Caco-2 (cell line): ENCODE data around the gene PAFAH1B1. TPM values are rescaled to one million over a fixed set of nuclear protein-coding genes. Genes with fewer than 3 reads are reported as not detected.

ENCODE experiments used
- BruUV-seq: library from RNA; stranded (reverse); fragments of 400-500 nt; replicated peaks from 2 replicates; lab custom pipeline; 2021; lab: Mats Ljungman, UMichigan
- CTCF ChIA-PET: fragments of 300-600 bp; sonication (Branson Sonifier 250); formaldehyde crosslinking; loops from one replicate; lab custom pipeline; 2022; ENCODE audit warnings: antibody characterized with exemption; lab: Charles Lee
- POLR2A ChIA-PET: fragments of 300-600 bp; sonication (Branson Sonifier 250); formaldehyde crosslinking; loops from one replicate; lab custom pipeline; 2022; ENCODE audit warnings: antibody characterized with exemption; lab: Charles Lee
- DNase-seq, 2 experiments: peaks; one replicate each; pipeline versions ENCODE4 v3.0.0 to v3.0.0-alpha.2; 2020 to 2022
- H3K27me3 ChIP-seq: replicated peaks from 2 replicates; pipeline ENCODE4 v1.6.0; 2011; ENCODE audit warnings: low read length; ENCODE audit not compliant: control insufficient read depth, insufficient read depth
- H3K36me3 ChIP-seq: 2 replicates; pipeline ENCODE4 v1.5.1; 2011; ENCODE audit warnings: low read length; ENCODE audit not compliant: control insufficient read depth, insufficient read depth
- H3K4me1 ChIP-seq: fragments of 250-450 bp; sonication (Bioruptor Pico); 2 replicates; pipeline ENCODE4 v1.5.1; 2020; ENCODE audit warnings: mild to moderate bottlenecking
- H3K4me3 ChIP-seq: 2 replicates; pipeline ENCODE4 v1.5.1; 2011; ENCODE audit warnings: low read depth, mild to moderate bottlenecking, control low read depth, low read length
- H3K9me3 ChIP-seq: fragments of 250-450 bp; sonication (Bioruptor Pico); 2 replicates; pipeline ENCODE4 v1.5.1; 2020; ENCODE audit warnings: mild to moderate bottlenecking, moderate library complexity
- H3K27ac Mint-ChIP-seq: one replicate; pipeline ENCODE4 v1.8.0; 2022; ENCODE audit warnings: mixed read lengths; ENCODE audit not compliant: unreplicated experiment
- H3K27me3 Mint-ChIP-seq: one replicate; pipeline ENCODE4 v1.8.0; 2022; ENCODE audit warnings: mixed read lengths; ENCODE audit not compliant: insufficient read depth, unreplicated experiment
- H3K36me3 Mint-ChIP-seq: one replicate; pipeline ENCODE4 v1.8.0; 2022; ENCODE audit warnings: mild to moderate bottlenecking, mixed read lengths; ENCODE audit not compliant: insufficient read depth, unreplicated experiment
- H3K4me1 Mint-ChIP-seq: one replicate; pipeline ENCODE4 v1.8.0; 2022; ENCODE audit warnings: low read depth, mixed read lengths; ENCODE audit not compliant: unreplicated experiment
- H3K4me3 Mint-ChIP-seq: one replicate; pipeline ENCODE4 v1.8.0; 2022; ENCODE audit warnings: mild to moderate bottlenecking, moderate library complexity, mixed read lengths; ENCODE audit not compliant: unreplicated experiment
- H3K9me3 Mint-ChIP-seq: one replicate; pipeline ENCODE4 v1.8.0; 2022; ENCODE audit warnings: mixed read lengths; ENCODE audit not compliant: unreplicated experiment
- intact Hi-C: fragments of 100-400 bp; cut with micrococcal nuclease; formaldehyde crosslinking; loops from one replicate; pipeline ENCODE4 v1.10.0; 2022; ENCODE audit not compliant: unreplicated experiment
- microRNA-seq: library from miRNA; unstranded; fragments of <30 nt; microRNA quantifications from one replicate; pipeline ENCODE4 v1.2.0, GENCODE V29; 2022
- total RNA-seq: library from RNA; stranded (reverse); gene quantifications from 2 replicates; pipeline ENCODE4 v1.2.3, GENCODE V29; 2022
- TF ChIP-seq, protein P1 (sequence below), 2 experiments: fragments of 200-600 bp in 1 of 2; IDR thresholded peaks; 1 replicate in 1 of 2; 2 replicates in 1 of 2; pipeline versions ENCODE4 v1.5.1 to v1.8.0; 2011 to 2022; ENCODE audit warnings: antibody characterized with exemption in 1 of 2, control low read depth in 1 of 2, inconsistent platforms in 1 of 2, low read depth in 1 of 2, low read length in 1 of 2, mild to moderate bottlenecking in 1 of 2, moderate library complexity in 1 of 2; ENCODE audit not compliant: insufficient read depth in 1 of 2, severe bottlenecking in 1 of 2, unreplicated experiment in 1 of 2

The PAFAH1B1 gene
- total RNA-seq, 1 experiment from 2014 or later = 141 TPM

DNA sequence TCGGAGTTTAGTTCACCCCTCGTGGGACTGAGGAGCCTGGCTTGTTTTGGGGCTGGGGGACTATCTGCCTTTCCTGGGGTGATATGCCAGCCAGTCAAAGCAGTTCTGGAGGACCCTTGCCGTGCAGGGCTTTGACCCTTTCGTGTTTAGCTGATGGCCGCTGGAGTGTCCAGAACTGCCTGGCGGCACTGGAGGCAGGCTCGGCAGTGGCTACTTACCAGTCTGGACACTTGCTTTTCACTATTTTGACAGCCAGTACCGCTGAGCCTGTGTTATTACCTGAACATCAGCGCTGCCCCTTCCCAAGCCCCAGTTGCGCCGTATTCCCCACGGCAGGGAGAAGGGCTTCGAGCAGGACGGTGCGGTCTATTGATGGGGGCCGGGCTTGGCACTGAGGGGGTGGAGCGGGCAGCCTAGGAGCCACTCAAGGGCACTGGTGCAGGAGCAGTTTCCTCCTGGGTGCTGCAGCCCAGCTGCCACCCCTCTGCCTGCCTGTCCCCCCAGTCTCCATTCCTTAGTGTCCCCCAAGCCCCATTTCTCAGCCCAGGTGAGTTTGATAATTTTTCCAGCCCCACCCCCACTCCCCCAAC lies 137.4 kb downstream of the PAFAH1B1 start:
- Histone ChIP-seq H3K9me3 (no peaks in the 10 kb centered on the region), H3K27me3 (no peaks in the 10 kb centered on the region), H3K36me3 (no peaks in the 10 kb centered on the region), H3K4me1 (no peaks in the 10 kb centered on the region), H3K4me3 (no peak overlapping the region)
- CTCF ChIA-PET = no interaction called here
- no peaks in the 10 kb centered on the region for H3K9me3 Mint-ChIP-seq
- POLR2A ChIA-PET = no interaction called here
- TF ChIP-seq, protein P1, sequence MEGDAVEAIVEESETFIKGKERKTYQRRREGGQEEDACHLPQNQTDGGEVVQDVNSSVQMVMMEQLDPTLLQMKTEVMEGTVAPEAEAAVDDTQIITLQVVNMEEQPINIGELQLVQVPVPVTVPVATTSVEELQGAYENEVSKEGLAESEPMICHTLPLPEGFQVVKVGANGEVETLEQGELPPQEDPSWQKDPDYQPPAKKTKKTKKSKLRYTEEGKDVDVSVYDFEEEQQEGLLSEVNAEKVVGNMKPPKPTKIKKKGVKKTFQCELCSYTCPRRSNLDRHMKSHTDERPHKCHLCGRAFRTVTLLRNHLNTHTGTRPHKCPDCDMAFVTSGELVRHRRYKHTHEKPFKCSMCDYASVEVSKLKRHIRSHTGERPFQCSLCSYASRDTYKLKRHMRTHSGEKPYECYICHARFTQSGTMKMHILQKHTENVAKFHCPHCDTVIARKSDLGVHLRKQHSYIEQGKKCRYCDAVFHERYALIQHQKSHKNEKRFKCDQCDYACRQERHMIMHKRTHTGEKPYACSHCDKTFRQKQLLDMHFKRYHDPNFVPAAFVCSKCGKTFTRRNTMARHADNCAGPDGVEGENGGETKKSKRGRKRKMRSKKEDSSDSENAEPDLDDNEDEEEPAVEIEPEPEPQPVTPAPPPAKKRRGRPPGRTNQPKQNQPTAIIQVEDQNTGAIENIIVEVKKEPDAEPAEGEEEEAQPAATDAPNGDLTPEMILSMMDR (IDR thresholded peaks at IDR 0.05; ENCODE audit: insufficient read depth in 1 of 2, low read depth in 1 of 2, low read length in 1 of 2, severe bottlenecking in 1 of 2, unreplicated experiment in 1 of 2) = no peak
- H3K36me3 Mint-ChIP-seq = peaks cover 10% of the 10 kb centered on the region
- H3K4me3 Mint-ChIP-seq = no peak overlapping the region
- H3K27me3 Mint-ChIP-seq = peaks cover 4% of the 10 kb centered on the region
- H3K27ac Mint-ChIP-seq = no peak overlapping the region
- DNase-seq = no peak
- intact Hi-C loops = no loop called here
- peaks cover under 1% of the 10 kb centered on the region for H3K4me1 Mint-ChIP-seq
- no TSS peak for BruUV-seq

DNA sequence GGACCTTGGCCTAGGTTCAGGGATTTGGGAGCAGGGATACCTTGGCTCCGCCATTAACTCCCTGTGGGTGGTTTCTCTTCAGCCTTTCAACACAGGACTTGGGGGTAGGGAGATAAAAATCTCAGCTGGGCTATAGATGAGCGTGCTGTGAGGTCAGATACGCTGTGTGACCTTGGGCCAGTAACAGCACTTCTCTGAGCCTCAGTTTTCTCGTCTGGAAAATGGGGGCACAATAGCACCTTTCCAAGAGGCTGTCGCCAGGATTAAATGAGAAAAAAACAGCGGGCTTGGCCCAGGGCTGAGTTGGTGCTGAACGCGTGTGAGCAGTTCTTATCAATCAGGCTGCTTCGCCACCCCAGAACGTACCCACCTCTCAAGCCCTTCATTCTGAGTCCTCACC lies 138.4 kb downstream of the PAFAH1B1 start:
- Mint-ChIP-seq H3K4me1 (no peaks in the 10 kb centered on the region), H3K27ac (no peak overlapping the region), H3K36me3 (peaks cover 12% of the 10 kb centered on the region), H3K9me3 (no peaks in the 10 kb centered on the region), H3K27me3 (peaks cover 4% of the 10 kb centered on the region), H3K4me3 (no peak overlapping the region)
- TF ChIP-seq, protein P1 (IDR thresholded peaks at IDR 0.05; ENCODE audit: insufficient read depth in 1 of 2, low read depth in 1 of 2, low read length in 1 of 2, severe bottlenecking in 1 of 2, unreplicated experiment in 1 of 2) = no peak
- Histone ChIP-seq H3K9me3 (no peaks in the 10 kb centered on the region), H3K4me3 (no peak overlapping the region), H3K4me1 (no peaks in the 10 kb centered on the region), H3K36me3 (no peaks in the 10 kb centered on the region), H3K27me3 (no peaks in the 10 kb centered on the region)
- ChIA-PET POLR2A (no interaction called here), CTCF (no interaction called here)
- BruUV-seq = no TSS peak
- intact Hi-C loops = no loop called here
- no peak for DNase-seq

DNA sequence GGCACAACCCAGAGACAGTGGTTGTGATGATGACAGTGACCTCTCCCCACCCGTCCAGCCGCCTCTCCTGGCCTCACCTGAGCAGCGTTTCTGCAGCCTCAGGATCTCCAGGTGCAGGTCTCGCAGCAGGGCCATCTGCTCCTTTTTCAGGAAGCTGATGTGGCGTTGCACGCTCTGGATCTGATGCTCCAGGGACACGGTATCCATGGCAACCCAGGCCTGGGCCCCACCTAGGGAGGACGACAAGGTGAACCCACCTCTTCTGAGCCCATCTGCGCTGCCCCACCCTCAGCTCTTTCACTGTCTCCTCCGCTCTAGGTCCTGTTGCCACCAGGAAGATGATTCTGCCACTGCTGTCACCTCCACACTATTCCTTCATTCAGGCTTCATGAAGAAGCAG lies 141.5 kb downstream of the PAFAH1B1 start:
- H3K36me3 ChIP-seq = no peaks in the 10 kb centered on the region
- intact Hi-C loops = no loop called here
- Mint-ChIP-seq H3K27ac (no peak overlapping the region), H3K4me1 (no peaks in the 10 kb centered on the region), H3K4me3 (no peak overlapping the region), H3K27me3 (peaks cover 4% of the 10 kb centered on the region), H3K9me3 (no peaks in the 10 kb centered on the region), H3K36me3 (peaks cover 5% of the 10 kb centered on the region)
- H3K9me3 ChIP-seq = no peaks in the 10 kb centered on the region
- BruUV-seq = no TSS peak
- POLR2A ChIA-PET = interaction anchor here (1.4 kb wide), 1 partner anchor 11 kb away, joined by 3 read pairs; no protein-coding TSS in a partner anchor
- H3K4me3 ChIP-seq = no peak overlapping the region
- TF ChIP-seq, protein P1 (IDR thresholded peaks at IDR 0.05; ENCODE audit: insufficient read depth in 1 of 2, low read depth in 1 of 2, low read length in 1 of 2, severe bottlenecking in 1 of 2, unreplicated experiment in 1 of 2) = no peak
- CTCF ChIA-PET = no interaction called here
- DNase-seq = no peak
- no peaks in the 10 kb centered on the region for H3K4me1 ChIP-seq
- H3K27me3 ChIP-seq = no peaks in the 10 kb centered on the region

Small RNAs within 50 kb of the gene (microRNA-seq; reads per million reads assigned to microRNA genes)
- gene MIR6776 = 0.74 reads per million

Other genes with a start within 250 kb of the PAFAH1B1 start
- gene MNT, start 192.6 kb upstream of the PAFAH1B1 start, total RNA-seq = 24.4 and 25.8 TPM in 2 replicates
- 50.4 and 58.4 TPM in 2 replicates for gene METTL16, start 81.8 kb upstream of the PAFAH1B1 start, total RNA-seq
- 161 and 164 TPM in 2 replicates for gene CLUH, start 118.1 kb downstream of the PAFAH1B1 start, total RNA-seq
- gene CCDC92B, start 156.0 kb downstream of the PAFAH1B1 start, total RNA-seq = 0.66 and 1.1 TPM in 2 replicates
- 45.3 and 46.7 TPM in 2 replicates for gene RAP1GAP2, start 202.8 kb downstream of the PAFAH1B1 start, total RNA-seq